Stimulated activated CD4-positive, alpha-beta T cell treated with anti-CD3 and anti-CD28 coated beads, Interleukin-4, amount 100 ng/mL, for 24 hours (primary cell): Measurements from ENCODE around the gene CRYM.

ENCODE experiments used
- DNase-seq: peaks from one replicate; pipeline ENCODE4 v3.0.0-alpha.2; 2020

Gene CRYM

DNA sequence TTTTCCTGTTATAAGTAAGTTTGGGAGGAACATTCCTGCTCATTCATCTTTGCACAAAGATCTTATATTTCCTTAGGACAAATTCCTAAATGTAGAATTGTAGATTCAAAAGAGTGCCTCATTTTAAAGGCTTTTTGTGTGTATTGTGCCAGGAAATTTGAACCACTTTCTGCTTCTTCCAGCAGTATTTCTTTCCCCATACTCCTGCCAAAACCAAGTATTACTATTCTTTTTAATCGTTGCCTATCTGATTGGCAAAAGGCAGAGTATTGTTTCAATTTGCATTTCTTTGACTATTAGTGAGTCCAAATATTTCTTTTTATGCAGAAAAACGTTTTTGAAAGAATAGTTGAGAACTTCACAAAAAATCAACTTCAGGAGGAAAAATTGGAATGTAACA lies 35.3 kb downstream of the CRYM start:
- no peak for DNase-seq

DNA sequence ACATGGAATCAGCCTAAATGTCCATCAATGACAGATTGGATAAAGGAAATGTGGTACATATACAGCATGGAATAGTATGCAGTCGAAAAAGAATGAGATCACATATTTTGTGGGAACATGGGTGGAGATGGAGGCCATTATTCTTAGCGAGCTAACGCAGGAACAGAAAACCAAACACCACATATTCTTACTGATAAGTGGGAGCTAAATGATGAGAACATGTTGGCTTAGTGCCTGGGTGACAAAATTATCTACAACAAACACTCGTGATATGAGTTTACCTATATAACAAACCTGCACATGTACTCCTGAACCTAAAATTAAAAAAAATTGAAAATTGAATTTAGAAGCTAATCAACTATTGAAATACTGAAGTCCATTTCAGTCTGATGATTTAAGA lies 38.4 kb downstream of the CRYM start:
- no peak for DNase-seq

- no peak for DNase-seq
These were observed 41.3 kb downstream of the CRYM start for GRCh38 chr16:21236831-21237230.

GRCh38 chr16:21235199-21235585 lies 42.9 kb downstream of the CRYM start:
- DNase-seq = no peak

DNA sequence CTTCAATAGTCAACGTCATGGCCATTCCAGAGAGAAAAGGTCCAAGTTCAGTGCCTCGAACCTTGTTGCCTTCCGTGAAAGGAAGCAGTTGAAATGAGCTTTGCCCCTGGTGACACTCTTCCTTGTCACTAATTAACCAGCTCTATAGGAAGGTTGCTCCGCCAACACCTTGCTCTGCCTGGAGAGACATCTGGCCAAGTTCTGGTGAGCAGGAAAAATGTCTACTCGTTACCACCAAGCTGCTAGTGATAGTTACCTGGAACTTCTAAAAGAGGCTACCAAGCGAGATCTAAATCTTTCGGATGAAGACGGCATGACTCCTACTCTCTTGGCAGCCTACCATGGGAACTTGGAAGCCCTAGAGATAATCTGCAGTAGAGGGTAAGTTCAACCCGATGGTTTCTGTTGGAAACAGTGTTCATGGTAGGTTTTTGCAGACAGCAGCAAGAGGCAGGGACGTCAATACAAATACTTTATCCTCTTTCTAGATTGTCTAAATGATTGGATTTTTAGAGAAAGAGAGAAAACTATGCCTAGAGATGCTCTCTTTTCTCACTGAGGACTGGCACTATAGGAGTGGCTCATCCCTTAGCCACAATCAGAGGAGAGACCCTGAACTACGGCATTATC lies 44.5 kb downstream of the CRYM start, which contains the start of gene ANKS4B:
ANKS4B (plus strand) TSS at position 179 of the 630 bp plus-strand sequence; CDS start at position 218, 39 bp downstream.
- no peak for DNase-seq

DNA sequence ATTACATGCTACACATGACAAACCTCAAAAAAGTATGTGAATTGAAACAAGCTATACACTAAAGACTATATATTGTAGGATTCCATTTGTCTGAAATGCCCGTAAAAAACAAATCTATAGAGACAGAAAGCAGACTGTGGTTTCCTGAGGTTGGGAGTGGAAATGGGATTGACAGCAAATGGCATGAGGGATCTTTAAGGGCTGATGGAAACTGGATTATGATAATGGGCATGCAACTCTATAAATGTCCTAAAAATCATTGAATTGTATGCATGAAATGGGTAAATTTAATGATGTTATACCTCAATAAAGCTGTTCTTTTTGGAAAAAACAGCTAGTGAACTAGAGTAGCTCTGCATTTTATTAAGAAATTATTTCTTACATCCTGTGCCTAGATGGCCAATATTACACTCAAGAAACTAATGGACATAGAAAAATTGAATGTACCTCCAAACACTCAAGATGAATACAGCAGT lies 45.0 kb downstream of the CRYM start:
- no peak for DNase-seq

DNA sequence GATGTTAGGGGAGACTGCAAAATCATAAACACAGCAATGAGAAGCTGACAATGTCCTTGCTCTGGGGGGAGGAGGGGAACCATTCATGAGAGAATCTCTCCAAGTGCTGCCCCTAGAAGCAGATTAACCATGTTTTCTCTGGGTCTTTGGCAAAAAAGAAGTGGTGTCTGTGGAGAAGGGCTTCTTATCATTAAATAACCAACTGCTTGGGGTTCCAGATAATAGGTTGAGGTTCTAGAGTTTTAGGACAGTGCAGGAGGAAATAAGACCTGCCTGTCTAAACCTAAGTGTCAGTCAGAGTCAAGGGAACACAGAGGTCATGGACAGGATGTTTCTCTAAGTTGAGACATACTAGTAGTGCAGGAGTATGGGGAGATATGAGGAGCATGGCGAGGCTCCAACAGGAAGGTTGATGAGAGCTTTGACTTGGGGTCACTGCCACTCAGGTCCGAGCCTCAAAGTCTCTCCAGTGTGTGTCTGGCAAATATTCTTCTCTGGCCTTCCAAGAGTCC lies 49.7 kb downstream of the CRYM start:
- no peak for DNase-seq

DNA sequence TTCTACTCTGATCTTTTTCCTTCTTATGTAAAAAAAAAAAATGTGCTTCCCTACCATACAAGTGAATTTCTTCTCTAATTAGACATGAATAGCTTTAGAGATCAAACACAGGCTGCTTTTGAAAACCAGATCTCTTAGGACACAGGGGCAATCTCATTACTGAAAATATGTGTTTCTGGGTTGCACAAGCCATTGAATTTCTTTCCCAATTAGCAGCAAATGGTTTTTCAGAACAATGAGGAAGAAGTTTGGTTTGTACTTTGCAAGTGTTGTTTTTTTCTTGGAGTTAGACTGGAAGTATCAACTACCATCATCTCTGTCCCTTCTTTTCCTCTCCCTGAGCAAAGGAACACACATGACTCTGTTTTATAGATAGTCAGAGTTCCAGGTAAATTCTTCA lies 50.2 kb downstream of the CRYM start:
- DNase-seq = no peak

- no peak for DNase-seq
These were observed 51.3 kb downstream of the CRYM start for GRCh38 chr16:21226749-21227148.

GRCh38 chr16:21224800-21225199 lies 53.3 kb downstream of the CRYM start:
- DNase-seq = no peak

- DNase-seq = no peak
These were observed 54.3 kb downstream of the CRYM start for GRCh38 chr16:21223787-21224186.

- no peak for DNase-seq
These were observed 55.4 kb downstream of the CRYM start for GRCh38 chr16:21222495-21223337.

GRCh38 chr16:21219551-21219950 lies 58.5 kb downstream of the CRYM start:
- no peak for DNase-seq

GRCh38 chr16:21218153-21218552 lies 59.9 kb downstream of the CRYM start:
- no peak for DNase-seq

DNA sequence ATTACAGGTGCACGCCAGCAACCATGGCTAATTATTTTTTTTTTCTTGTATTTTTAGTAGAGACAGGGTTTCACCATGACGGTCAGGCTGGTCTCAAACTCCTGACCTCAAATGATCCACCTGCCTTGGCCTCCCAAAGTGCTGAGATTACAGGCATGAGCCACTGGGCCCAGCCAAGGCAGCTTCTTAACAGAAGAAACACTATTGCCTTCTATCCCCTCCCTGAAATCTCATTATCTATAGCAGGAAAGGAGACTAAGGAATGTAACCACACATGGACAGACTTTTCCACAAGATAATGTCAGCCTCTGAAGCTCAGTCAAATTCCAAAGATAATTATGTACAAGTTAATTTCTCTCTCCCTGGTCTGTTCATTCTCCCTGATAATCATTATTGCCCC lies 61.0 kb downstream of the CRYM start:
- no peak for DNase-seq

DNA sequence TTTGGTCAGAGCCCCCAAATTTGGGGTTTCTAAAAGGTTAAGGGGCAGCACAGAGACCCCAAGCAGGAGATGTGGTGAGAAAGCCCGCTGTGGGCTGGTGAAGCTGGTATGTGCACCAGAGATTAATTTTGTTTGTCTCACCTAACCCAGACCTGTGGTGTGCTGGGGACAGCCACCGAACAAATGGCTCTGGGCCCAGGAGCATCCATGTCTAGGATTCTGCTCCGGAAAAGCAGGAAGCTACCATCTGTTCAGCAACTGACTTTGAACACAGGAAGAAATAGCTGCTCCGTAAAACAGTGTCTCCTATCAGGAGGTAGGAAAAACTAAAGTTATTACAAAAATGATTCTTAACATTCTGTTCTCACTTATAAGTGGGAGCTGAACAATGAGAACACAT lies 64.0 kb downstream of the CRYM start:
- no peak for DNase-seq

DNA sequence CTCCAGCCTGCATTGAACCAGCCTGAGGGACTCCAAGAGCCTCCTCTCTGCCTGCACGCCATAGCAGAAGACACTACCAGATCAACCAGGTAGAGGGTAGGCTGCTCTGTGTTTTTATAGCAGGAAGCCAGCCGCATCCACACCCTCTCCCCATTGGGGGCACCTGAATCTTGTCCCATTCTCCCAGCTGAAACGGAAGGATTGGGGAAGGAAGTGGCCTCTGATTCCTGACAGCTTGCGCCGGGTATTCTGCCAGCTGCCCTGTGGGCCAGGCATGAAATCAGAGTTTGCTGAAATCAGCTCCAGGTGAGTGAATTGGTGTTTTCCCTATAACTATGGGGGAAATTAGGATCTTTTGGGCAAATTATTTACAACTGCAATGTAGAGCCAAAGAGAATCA lies 66.6 kb downstream of the CRYM start, which contains the start of gene ZP2:
ZP2 (minus strand) TSS at position 89 of the 400 bp plus-strand sequence; CDS start at position 62, 27 bp downstream.
- DNase-seq = no peak
